Natural killer cell (primary cell): ENCODE results near the gene AKR1C1. TPM values are rescaled to one million over a fixed set of nuclear protein-coding genes. Genes with fewer than 3 reads are reported as not detected.
"Not testable (repeated sequence)": the region's sequence is repeated elsewhere in the genome, so short reads cannot be mapped to it uniquely, and the experiment has no call there.

Source experiments
- ATAC-seq, 3 donors: fragments of 150-1000 bp in 2 of 3; fragments of 200-7000 bp in 1 of 3; cut with Tn5 transposase; 1 replicate in 1 of 3; 2 replicates in 2 of 3; pipeline ENCODE4 v1.10.0; 2021; ENCODE audit warnings: mild to moderate bottlenecking in 2 of 3, moderate library complexity in 2 of 3
- DNase-seq, 2 donors: peaks; one replicate each; pipeline versions ENCODE4 v3.0.0 to v3.0.0-alpha.2; 2013 to 2021; ENCODE audit warnings: mixed read lengths in 1 of 2
- H3K27ac ChIP-seq: one replicate; pipeline ENCODE4 v1.5.1; 2013; ENCODE audit warnings: mild to moderate bottlenecking, low read length
- H3K27me3 ChIP-seq: one replicate; pipeline ENCODE4 v1.6.1; 2013; ENCODE audit warnings: low read length; ENCODE audit not compliant: control insufficient read depth, insufficient read depth
- H3K36me3 ChIP-seq: one replicate; pipeline ENCODE4 v1.6.1; 2013; ENCODE audit warnings: low read length; ENCODE audit not compliant: control insufficient read depth, insufficient read depth
- H3K4me1 ChIP-seq: one replicate; pipeline ENCODE4 v1.6.1; 2013; ENCODE audit warnings: low read length; ENCODE audit not compliant: control insufficient read depth, insufficient read depth
- H3K4me3 ChIP-seq: one replicate; pipeline ENCODE4 v1.5.1; 2013; ENCODE audit warnings: low read length
- H3K9me3 ChIP-seq: one replicate; pipeline ENCODE4 v1.6.1; 2013; ENCODE audit warnings: low read length; ENCODE audit not compliant: control insufficient read depth, insufficient read depth
- H3K27ac Mint-ChIP-seq, 2 donors: one replicate each; pipeline ENCODE4 v1.8.0; 2022; ENCODE audit warnings: mild to moderate bottlenecking in 2 of 2, mixed read lengths in 2 of 2, moderate library complexity in 1 of 2
- H3K27me3 Mint-ChIP-seq, 2 donors: one replicate each; pipeline ENCODE4 v1.8.0; 2022; ENCODE audit warnings: low read depth in 2 of 2, mixed read lengths in 2 of 2
- H3K36me3 Mint-ChIP-seq: one replicate; pipeline ENCODE4 v1.8.0; 2022; ENCODE audit warnings: mixed read lengths
- H3K4me1 Mint-ChIP-seq, 2 donors: one replicate each; pipeline ENCODE4 v1.8.0; 2022; ENCODE audit warnings: mixed read lengths in 2 of 2
- H3K4me3 Mint-ChIP-seq: one replicate; pipeline ENCODE4 v1.8.0; 2022; ENCODE audit warnings: mild to moderate bottlenecking, moderate library complexity, mixed read lengths
- H3K9me3 Mint-ChIP-seq, 2 donors: one replicate each; pipeline ENCODE4 v1.8.0; 2022; ENCODE audit warnings: mixed read lengths in 2 of 2
- WGBS: methylation state at CpG from one replicate; pipeline ENCODE4 v1.1.7; 2013; ENCODE audit warnings: missing lambda C conversion rate; ENCODE audit not compliant: insufficient coverage; 5-methylcytosine and 5-hydroxymethylcytosine counted together
- intact Hi-C: fragments of 100-400 bp; cut with micrococcal nuclease; formaldehyde crosslinking; loops from one replicate; pipeline ENCODE4 v1.14.2; 2022
- total RNA-seq, 4 donors: library from RNA; stranded (reverse); fragments of 120-200 nt in 1 of 4; gene quantifications; one replicate each; pipeline versions ENCODE4 v1.2.3 to v1.2.4, GENCODE V29; 2013 to 2022
- TF ChIP-seq, protein P1 (sequence below): fragments of 200-600 bp; IDR thresholded peaks from one replicate; pipeline ENCODE4 v1.8.0; 2022; ENCODE audit warnings: antibody characterized with exemption

AKR1C1 gene
- total RNA-seq, 3 donors from 2014 or later (not counting 1 experiment from before 2014, with no cell fraction given), result 0.16 to 0.93 (median 0.63) TPM

DNA sequence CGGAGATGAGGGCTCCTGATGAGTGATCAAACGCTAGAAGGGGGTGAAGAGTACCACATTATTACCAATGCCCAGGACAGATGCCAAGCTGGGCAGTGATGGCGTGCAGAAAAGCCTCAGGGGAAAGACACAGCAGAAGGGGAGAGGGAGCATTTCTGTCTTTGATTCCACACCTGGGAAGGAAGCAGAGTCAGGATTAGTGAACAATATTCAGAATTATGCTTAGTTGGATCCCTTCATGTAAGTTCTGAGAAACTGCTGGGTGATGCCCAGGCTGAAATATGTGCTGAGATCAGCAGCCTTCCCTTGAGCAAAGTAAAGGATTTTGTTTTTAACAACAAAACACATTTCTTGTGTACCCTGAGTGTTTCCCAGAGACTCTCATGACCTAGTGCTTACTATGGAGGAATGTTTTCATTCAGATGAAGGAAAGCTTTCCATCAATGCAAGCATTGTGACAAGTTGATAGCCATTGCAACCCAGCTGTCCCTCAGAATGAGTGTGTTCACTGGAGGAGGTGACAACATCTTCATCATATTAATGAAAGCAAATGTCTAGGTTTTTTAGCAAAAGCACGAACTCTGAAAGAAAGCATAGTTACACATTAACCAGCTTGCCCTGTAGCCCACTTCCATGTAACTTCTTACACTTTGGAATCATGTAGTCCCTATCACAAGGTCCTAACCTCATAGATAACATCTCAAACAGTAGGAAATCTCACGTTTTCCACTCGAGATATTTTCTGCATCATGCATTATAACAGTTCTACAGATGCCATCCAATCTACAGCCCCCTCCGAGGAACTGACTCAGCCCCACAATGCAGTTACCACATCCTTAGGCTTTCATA, 23.8 kb upstream of the AKR1C1 start:
- no peak overlapping the region for H3K4me3 Mint-ChIP-seq
- Histone ChIP-seq H3K27me3 (no peaks in the 10 kb centered on the region), H3K4me1 (no peaks in the 10 kb centered on the region), H3K4me3 (no peak overlapping the region), H3K9me3 (no peaks in the 10 kb centered on the region), H3K36me3 (no peaks in the 10 kb centered on the region), H3K27ac (no peak overlapping the region)
- DNase-seq (no peak), ATAC-seq (no peak)
- H3K27ac Mint-ChIP-seq, result no peak overlapping the region
- H3K9me3 Mint-ChIP-seq, result no peaks in the 10 kb centered on the region
- H3K36me3 Mint-ChIP-seq, result no peaks in the 10 kb centered on the region
- intact Hi-C loops, result no loop called here
- peaks cover 6 to 7% of the 10 kb centered on the region in 2 donors for H3K4me1 Mint-ChIP-seq
- TF ChIP-seq, protein P1, sequence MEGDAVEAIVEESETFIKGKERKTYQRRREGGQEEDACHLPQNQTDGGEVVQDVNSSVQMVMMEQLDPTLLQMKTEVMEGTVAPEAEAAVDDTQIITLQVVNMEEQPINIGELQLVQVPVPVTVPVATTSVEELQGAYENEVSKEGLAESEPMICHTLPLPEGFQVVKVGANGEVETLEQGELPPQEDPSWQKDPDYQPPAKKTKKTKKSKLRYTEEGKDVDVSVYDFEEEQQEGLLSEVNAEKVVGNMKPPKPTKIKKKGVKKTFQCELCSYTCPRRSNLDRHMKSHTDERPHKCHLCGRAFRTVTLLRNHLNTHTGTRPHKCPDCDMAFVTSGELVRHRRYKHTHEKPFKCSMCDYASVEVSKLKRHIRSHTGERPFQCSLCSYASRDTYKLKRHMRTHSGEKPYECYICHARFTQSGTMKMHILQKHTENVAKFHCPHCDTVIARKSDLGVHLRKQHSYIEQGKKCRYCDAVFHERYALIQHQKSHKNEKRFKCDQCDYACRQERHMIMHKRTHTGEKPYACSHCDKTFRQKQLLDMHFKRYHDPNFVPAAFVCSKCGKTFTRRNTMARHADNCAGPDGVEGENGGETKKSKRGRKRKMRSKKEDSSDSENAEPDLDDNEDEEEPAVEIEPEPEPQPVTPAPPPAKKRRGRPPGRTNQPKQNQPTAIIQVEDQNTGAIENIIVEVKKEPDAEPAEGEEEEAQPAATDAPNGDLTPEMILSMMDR, result no peak
- 75% methylated on average over 7 of the region's 7 CpGs for WGBS
- H3K27me3 Mint-ChIP-seq, result peaks cover 0 to 4% of the 10 kb centered on the region in 2 donors

DNA sequence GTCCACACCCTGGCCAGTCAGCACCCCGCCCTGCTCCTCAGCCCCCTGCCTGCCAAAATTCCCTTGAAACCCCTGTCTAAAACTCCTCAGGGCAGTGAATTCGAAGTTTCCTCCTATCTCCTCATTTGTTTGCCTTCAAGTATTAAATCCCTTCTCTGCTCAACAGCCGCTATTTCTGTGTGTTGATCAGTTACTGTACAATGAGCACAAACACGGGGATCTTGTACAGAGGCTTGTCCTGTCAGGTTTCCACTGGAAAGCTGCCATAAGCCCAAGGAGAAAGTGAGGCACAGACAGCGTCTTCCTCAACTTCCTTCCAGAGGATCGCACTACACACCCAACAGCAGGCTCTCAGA, 23.2 kb upstream of the AKR1C1 start:
- H3K27ac Mint-ChIP-seq, H3K36me3 ChIP-seq, ATAC-seq, intact Hi-C loops, DNase-seq, H3K27me3 Mint-ChIP-seq, H3K4me1 ChIP-seq, H3K4me3 Mint-ChIP-seq, H3K4me3 ChIP-seq, H3K4me1 Mint-ChIP-seq, H3K36me3 Mint-ChIP-seq, H3K27ac ChIP-seq, H3K9me3 ChIP-seq, H3K9me3 Mint-ChIP-seq, H3K27me3 ChIP-seq: not testable (repeated sequence)
- 65% methylated on average over 4 of the region's 6 CpGs for WGBS

DNA sequence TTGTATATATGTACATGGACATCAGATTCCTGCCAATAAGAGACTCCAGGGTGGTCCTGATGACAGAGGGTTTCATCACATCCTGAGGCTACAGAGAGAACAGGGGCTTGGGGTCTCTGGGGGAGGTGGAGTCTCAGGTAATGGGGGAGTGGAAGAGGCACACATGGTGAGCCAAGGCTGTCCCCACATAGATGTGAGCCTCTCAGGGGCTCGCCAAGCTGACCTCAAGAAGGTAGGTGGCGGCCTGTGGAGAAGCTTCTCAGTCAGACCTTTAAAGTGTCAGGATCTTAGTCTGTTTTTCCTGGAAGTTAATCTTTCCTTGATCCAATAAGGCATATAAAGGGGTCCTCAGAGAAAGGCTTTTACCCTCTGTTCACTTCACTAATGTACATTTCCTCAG, 22.3 kb upstream of the AKR1C1 start:
- H3K27me3 ChIP-seq, H3K4me1 ChIP-seq, H3K9me3 Mint-ChIP-seq, DNase-seq, H3K4me3 ChIP-seq, ATAC-seq, H3K36me3 ChIP-seq, intact Hi-C loops, H3K36me3 Mint-ChIP-seq, H3K4me3 Mint-ChIP-seq, H3K4me1 Mint-ChIP-seq, H3K27ac Mint-ChIP-seq, H3K27me3 Mint-ChIP-seq, H3K27ac ChIP-seq, H3K9me3 ChIP-seq: not testable (repeated sequence)
- 86% methylated on average over 2 of the region's 2 CpGs for WGBS

DNA sequence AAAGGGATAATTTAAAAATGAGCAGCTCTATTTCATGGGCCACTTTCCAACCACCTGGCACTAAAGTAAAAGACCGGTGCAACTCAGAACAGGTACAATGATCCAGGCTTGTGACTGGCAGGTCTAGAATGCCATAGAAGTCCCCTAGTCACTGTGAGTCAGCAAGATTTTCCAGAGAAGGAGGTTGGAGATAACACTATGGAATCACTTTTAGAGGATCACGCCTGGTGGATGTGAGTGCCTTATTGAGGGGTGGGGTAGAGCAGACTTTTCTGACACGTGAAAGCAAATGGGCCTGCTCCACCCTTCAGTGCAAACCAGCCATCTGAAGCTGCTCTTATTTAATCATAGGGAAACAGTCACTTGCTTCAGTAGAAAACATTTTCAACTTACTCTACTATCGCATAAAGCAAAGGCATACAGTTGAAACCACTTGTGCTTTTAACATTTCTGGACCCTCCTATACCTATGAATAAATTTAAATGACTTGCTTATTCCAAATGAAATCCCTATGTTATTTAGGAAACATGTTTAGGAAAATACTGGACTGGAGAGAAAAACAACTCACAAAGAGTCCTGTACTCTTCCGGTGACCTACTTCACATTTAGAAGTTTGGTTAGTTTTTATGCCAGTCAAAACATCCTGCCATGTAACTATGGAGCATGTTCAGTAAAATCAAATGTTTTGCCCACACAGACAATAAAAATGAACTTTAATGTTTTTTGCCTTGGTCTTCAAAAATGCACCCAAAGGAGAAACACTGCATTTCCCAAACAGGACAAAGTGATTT, 21.5 kb upstream of the AKR1C1 start:
- TF ChIP-seq, protein P1, result no peak
- WGBS, result 75% methylated on average over 5 of the region's 5 CpGs
- Mint-ChIP-seq H3K27me3 (peaks cover 0 to 4% of the 10 kb centered on the region in 2 donors), H3K36me3 (no peaks in the 10 kb centered on the region), H3K4me3 (no peak overlapping the region), H3K27ac (no peak overlapping the region), H3K9me3 (no peaks in the 10 kb centered on the region), H3K4me1 (peaks cover 6 to 7% of the 10 kb centered on the region in 2 donors)
- no peak overlapping the region for H3K4me3 ChIP-seq
- ATAC-seq, result no peak
- no peaks in the 10 kb centered on the region for H3K36me3 ChIP-seq
- no peaks in the 10 kb centered on the region for H3K4me1 ChIP-seq
- H3K9me3 ChIP-seq, result no peaks in the 10 kb centered on the region
- no peak overlapping the region for H3K27ac ChIP-seq
- intact Hi-C loops, result no loop called here
- H3K27me3 ChIP-seq, result no peaks in the 10 kb centered on the region
- no peak for DNase-seq

DNA sequence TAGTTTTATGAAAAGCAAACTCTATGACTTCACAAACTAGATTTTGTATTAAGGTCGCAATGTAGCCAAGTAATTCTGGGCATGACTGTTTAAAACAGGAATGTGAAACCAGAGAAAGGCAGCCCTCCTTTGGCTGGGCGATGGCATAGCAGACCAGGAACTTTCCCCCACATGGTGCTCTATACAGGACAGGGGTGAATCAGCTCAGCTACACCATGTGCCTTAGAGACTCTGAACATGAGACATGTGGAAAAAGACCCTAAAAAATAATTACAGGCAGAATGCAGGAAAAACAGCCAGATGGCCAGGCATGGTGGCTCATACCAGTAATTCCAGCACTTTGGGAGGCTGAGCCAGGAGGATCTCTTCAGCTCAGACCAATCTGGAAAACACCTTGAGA, 20.3 kb upstream of the AKR1C1 start:
- H3K27ac Mint-ChIP-seq, H3K9me3 ChIP-seq, H3K4me1 Mint-ChIP-seq, H3K9me3 Mint-ChIP-seq, H3K27me3 Mint-ChIP-seq, intact Hi-C loops, H3K27ac ChIP-seq, H3K36me3 ChIP-seq, H3K36me3 Mint-ChIP-seq, DNase-seq, H3K4me3 Mint-ChIP-seq, H3K4me3 ChIP-seq, ATAC-seq, H3K27me3 ChIP-seq, H3K4me1 ChIP-seq: not testable (repeated sequence)
- WGBS, result 80% methylated on average over 2 of the region's 2 CpGs

DNA sequence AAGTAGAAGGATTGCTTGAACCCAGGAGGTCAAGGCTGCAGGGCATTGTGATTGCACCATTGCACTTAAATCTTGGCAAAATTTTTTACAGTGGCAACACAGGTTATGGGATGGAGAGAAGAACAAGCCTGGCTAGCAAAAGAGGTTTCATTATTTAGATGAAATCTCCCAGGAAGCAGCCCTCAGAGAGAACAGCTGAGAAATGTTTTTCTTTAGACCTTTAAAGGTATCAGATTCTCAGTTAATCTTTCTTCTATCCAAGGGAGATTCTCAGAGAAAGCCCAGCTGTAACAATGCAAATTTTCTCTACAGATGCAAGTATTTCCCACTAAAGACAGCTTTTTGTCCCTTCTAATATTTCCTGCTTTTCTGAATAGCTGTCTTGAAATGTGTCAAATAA, 19.8 kb upstream of the AKR1C1 start:
- not testable (repeated sequence) for H3K4me3 ChIP-seq

More for the DNA sequence above, 19.8 kb upstream of the AKR1C1 start:
- intact Hi-C loops, H3K4me1 ChIP-seq, H3K36me3 Mint-ChIP-seq, H3K27me3 ChIP-seq, H3K27ac ChIP-seq, ATAC-seq, H3K36me3 ChIP-seq, H3K27ac Mint-ChIP-seq, H3K9me3 ChIP-seq, DNase-seq, H3K4me1 Mint-ChIP-seq, H3K27me3 Mint-ChIP-seq, H3K4me3 Mint-ChIP-seq, H3K9me3 Mint-ChIP-seq: not testable (repeated sequence)
